GM19351 (cell line): Measurements from ENCODE around the gene JAKMIP2.
"Not testable (repeated sequence)": the region's sequence is repeated elsewhere in the genome, so short reads cannot be mapped to it uniquely, and the experiment has no call there.

Experiments used
- ATAC-seq: cut with Tn5 transposase; IDR thresholded peaks from one replicate; pipeline ENCODE4 v1.9.1; 2021; ENCODE audit warnings: mild to moderate bottlenecking, moderate library complexity; ENCODE audit not compliant: unreplicated experiment

The JAKMIP2 gene

GRCh38 chr5:147617711-147618350 is 164.7 kb downstream of the JAKMIP2 start:
- ATAC-seq: no peak

- no peak for ATAC-seq
These were observed 165.3 kb downstream of the JAKMIP2 start for GRCh38 chr5:147617191-147617606.

GRCh38 chr5:147616421-147616820 is 166.1 kb downstream of the JAKMIP2 start:
- ATAC-seq: no peak

GRCh38 chr5:147613359-147613758 is 169.2 kb downstream of the JAKMIP2 start:
- no peak for ATAC-seq

GRCh38 chr5:147611483-147611882 is 171.0 kb downstream of the JAKMIP2 start:
- no peak for ATAC-seq

- ATAC-seq: no peak
These were observed 171.7 kb downstream of the JAKMIP2 start for GRCh38 chr5:147610798-147611197.

GRCh38 chr5:147601652-147602051 is 180.9 kb downstream of the JAKMIP2 start:
- ATAC-seq: peak; percentile 64

- no peak for ATAC-seq
These were observed 191.4 kb downstream of the JAKMIP2 start for GRCh38 chr5:147591120-147591519.

GRCh38 chr5:147590096-147590495 is 192.4 kb downstream of the JAKMIP2 start:
- ATAC-seq: no peak

GRCh38 chr5:147586832-147587231 is 195.7 kb downstream of the JAKMIP2 start:
- no peak for ATAC-seq

- ATAC-seq: no peak
These were observed 196.3 kb downstream of the JAKMIP2 start for GRCh38 chr5:147586221-147586620.

GRCh38 chr5:147582272-147582671 is 200.3 kb downstream of the JAKMIP2 start:
- ATAC-seq: not testable (repeated sequence)

- ATAC-seq: not testable (repeated sequence)
These were observed 202.1 kb downstream of the JAKMIP2 start for GRCh38 chr5:147580418-147580817.

- no peak for ATAC-seq
These were observed 204.1 kb downstream of the JAKMIP2 start for GRCh38 chr5:147578228-147579024.

GRCh38 chr5:147576646-147577535 is 205.6 kb downstream of the JAKMIP2 start:
- ATAC-seq: peak; percentile 90

- no peak for ATAC-seq
These were observed 206.9 kb downstream of the JAKMIP2 start for GRCh38 chr5:147575598-147575997.

- no peak for ATAC-seq
These were observed 209.3 kb downstream of the JAKMIP2 start for GRCh38 chr5:147573211-147573610.

GRCh38 chr5:147568710-147569406 is 213.7 kb downstream of the JAKMIP2 start:
- no peak for ATAC-seq

GRCh38 chr5:147567917-147568598 is 214.5 kb downstream of the JAKMIP2 start:
- no peak for ATAC-seq

GRCh38 chr5:147565524-147565923 is 217.0 kb downstream of the JAKMIP2 start:
- ATAC-seq: no peak
